Activated CD4-positive, CD25-positive, alpha-beta regulatory T cell treated with anti-CD3 and anti-CD28 coated beads, Interleukin-2, amount 50 U/mL, for 16 hours (primary cell): ENCODE measurements around the gene SH2D2A.

Experiments
- DNase-seq: peaks from one replicate; pipeline ENCODE4 v3.0.0-alpha.2; 2020; ENCODE audit warnings: low read depth, low spot score

Gene SH2D2A

DNA sequence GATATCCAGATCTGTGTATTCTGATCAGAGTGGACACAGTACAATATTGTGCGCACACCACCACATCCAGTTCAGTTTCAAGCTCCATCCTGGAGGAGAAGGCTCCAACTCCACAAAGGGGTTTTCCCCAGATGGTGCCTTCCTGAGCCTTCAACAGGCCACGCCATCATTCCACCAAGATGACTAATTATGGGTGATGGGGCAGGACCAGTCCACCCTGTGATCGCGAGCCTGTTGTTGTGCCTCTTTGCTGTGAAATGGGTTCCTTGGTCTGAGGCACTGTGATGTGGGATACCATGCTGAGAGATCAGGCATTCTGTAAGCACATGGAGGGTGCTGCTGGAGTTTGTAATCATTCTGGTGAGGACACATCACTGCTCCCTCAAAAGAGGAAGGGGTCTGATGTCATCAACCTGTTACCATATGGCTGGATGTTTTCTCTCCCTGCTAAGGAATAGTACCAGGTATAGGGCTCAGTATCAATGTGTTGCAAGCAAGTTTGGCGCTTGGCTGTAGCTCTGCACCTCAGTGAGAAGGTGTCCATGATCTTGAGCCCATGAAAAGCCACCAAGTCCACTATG, 6.7 kb upstream of the SH2D2A start:
- no peak for DNase-seq

GRCh38 chr1:156822680-156823079, 6.0 kb upstream of the SH2D2A start:
- DNase-seq = no peak

GRCh38 chr1:156821801-156822200, 5.2 kb upstream of the SH2D2A start:
- DNase-seq = no peak

- DNase-seq = no peak
These were observed 656 bp downstream of the SH2D2A start for GRCh38 chr1:156815961-156816422.

DNA sequence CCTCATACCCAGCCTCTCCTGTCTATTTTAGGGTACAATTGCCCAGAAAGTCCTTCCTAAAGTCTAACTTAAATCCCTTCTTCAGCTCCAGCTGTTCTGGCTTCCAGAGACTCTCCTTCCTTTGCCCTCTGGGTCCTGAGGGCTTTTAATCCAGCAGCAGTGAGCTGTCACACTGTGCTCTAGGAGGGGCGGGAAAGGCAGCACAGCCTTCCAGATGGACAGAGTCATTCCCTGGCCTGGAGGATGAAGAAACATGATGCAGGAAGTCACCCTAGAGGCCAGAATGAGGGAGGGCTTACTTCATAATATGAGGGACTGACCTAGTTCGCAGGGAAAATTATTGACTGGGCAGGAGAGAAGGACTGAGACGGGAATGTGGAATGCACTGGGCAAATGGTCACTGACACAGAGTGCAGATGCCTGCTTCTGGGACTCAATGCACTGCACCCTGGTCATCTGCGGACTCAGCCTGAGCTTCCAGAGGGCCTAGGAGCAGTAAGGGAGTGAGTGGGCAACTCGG, 1.3 kb downstream of the SH2D2A start:
- DNase-seq = no peak

DNA sequence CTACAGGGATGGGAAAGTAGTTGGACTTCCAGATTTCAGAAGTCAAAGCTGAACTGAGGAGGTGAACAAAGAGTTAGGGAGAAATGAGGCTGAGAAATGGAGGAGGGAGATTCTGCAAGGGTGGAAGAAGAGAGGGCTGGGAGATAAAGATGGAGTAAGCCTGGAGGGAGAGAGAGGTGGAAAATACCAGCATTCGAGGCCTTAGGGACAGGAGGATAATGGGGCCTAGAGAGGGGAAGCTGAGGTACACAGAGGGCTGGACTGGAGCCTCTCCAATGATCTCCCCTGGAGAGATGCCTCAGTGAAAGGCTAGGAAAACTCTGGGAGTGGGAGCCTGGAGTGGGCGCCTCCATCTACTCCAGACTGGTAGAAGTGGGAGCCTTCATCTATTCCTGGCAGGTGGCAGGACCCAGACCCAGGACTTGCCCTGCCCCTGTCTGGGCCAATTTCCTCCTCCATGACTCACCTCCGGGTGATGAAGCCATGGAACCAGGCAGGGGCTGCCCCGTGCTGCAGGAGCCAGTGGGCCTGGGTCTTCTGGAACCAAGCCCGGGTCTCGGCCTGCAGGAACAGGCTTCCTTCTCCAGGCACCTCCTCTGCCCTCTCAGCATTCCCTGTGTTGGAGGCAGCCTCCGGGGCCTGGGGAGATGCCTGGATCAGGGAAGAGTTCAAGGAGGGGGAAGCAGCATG, 1.9 kb downstream of the SH2D2A start:
- DNase-seq = no peak

GRCh38 chr1:156813750-156814570, 2.7 kb downstream of the SH2D2A start:
- peak; percentile 44 for DNase-seq

GRCh38 chr1:156813298-156813697, 3.4 kb downstream of the SH2D2A start:
- no peak for DNase-seq

- no peak for DNase-seq
These were observed 4.2 kb downstream of the SH2D2A start for GRCh38 chr1:156812293-156812990.

DNA sequence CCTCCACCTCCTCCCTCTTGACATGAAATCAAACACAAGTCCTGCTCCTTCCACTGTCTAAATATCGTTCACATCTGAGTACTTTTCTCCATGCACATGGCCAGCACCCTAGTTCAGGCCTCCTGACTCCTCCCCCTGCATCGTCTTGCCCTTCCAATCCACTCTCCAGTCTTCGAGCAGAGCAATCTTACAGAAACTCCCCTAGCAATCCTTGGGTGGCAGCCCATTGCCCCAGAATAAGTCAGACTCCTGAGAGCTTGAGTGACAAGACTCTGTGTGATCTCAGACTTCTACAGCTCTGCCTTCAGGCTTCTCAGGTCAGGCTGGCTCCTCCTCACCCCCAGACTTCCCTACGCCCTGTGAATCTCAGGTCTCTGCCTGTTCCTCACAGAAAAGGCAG, 5.5 kb downstream of the SH2D2A start:
- DNase-seq = no peak

DNA sequence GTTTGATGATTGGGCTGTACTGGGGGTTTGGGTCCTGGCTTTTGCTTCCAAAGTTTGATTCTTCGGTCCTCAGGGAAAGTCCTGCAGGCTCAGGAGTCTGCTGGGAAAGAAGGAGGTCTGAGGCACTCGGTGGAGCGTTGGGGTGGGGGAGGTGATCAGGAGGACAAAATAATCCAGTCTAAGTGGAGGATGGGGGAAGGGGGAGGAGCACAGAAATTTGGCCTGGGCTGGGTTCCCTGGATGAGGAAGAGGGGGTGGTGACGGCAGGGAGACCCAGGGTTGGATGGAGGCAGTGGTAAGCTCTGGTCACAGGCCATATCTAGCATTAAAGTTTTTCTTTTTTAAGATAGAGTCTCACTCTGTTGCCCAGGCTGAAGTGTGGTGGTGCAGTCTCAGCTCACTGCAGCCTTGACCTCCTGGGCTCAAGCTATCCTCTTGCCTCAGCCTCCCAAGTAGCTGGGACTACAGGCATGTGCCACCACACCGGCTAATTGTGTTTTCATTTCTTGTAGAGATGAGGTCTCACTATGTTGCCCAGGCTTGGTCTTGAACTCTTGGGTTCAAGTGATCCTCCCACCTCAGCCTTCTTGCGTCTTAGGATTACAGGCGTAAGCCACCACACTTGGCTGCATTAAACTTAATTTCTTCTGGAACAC, 6.8 kb downstream of the SH2D2A start:
- DNase-seq = no peak

- DNase-seq = no peak
These were observed 7.4 kb downstream of the SH2D2A start for GRCh38 chr1:156809281-156809680.

- DNase-seq = no peak
These were observed 8.2 kb downstream of the SH2D2A start for GRCh38 chr1:156808186-156809030.

DNA sequence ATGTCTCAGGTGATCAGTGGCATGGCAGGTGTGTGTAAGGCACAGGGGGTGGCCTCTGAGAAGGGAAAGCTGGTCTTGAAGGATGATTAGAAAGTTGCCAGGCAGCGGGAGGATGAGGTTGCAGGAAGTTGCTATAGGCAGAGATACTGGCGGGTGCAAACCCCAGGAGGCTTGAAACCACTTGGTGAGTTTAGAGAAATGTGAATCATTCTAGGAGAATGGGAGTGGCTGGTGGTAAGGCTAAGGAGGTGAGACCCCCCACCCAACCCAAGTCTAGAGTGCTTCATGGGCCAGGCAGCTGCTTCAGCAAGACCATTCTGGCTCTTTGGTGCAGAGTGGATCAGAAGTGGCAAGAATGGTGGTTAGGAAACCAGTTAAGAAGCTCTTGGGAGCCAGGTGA, 9.0 kb downstream of the SH2D2A start:
- DNase-seq = no peak

DNA sequence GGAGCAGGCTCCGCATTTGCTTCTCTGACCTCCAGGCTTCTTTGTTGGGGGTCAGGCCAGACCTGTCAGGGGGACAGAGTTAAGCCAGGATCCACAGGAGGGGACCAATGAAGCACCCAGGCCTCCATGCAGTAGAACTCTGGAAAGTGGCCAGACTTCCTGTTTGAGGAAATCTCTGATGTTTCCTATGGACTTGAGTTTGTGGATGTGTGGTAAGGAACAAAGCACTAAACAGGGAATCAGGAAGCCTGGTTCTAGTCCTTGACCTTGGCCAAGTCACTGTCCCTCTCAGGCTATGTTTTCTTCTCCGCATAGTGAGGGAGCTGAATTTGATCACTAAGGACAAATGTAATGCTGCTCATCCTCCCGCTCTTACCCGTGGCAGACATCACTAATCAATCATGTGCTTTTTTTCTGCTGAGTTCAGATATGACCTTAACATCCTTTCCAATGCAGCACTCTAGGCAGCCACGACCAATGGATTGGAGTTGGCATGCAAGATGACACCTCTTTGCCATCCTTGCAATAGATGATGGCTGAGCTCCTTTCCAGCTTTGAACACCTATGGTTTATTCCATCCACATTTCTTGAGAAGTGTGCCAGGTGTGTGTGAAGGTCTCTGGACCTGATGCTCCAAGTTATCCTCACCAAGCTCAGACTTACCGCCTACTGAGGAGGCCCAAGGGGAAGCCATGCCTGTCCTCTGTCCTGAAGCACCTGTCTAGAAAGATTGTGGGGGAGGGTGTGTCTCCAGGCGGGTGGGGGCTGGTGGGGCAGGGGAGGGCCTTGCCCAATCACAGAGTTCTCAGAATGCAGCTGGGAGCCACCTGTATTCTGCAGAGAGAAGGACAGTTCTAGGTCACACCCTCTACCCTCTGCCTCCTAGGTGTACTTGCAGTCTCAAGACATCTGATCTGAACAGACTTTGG, 9.9 kb downstream of the SH2D2A start:
- no peak for DNase-seq

GRCh38 chr1:156805766-156806511, 10.7 kb downstream of the SH2D2A start:
- no peak for DNase-seq

GRCh38 chr1:156804572-156805243, 11.9 kb downstream of the SH2D2A start:
- no peak for DNase-seq

DNA sequence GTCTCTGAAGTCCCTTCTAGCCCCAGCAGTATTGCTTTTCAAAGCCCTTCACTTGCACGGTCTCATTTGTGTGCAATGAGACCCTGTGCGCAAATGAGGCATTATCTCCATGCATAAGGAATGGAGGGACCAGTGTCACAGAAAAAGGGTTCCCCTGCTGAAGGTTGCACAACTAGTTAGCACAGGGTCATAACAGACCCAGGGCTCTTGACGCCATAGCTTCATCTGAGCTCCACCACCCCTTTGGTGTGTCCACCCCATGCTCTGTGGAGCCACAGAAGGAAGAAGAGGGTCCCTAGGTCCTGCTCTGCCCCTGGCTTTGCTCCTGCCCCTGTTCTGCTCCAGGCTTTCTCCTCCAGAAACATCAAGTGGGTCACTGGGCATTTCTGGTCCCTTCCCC, 12.6 kb downstream of the SH2D2A start:
- no peak for DNase-seq
